HG03342 (cell line): Measurements from ENCODE around the gene ULK3.

Experiments
- ATAC-seq: cut with Tn5 transposase; IDR thresholded peaks from one replicate; pipeline ENCODE4 v1.9.1; 2021; ENCODE audit warnings: mild to moderate bottlenecking, moderate library complexity; ENCODE audit not compliant: unreplicated experiment

The ULK3 gene

GRCh38 chr15:74800559-74801094 is 42.3 kb downstream of the ULK3 start:
- ATAC-seq, result no peak

DNA sequence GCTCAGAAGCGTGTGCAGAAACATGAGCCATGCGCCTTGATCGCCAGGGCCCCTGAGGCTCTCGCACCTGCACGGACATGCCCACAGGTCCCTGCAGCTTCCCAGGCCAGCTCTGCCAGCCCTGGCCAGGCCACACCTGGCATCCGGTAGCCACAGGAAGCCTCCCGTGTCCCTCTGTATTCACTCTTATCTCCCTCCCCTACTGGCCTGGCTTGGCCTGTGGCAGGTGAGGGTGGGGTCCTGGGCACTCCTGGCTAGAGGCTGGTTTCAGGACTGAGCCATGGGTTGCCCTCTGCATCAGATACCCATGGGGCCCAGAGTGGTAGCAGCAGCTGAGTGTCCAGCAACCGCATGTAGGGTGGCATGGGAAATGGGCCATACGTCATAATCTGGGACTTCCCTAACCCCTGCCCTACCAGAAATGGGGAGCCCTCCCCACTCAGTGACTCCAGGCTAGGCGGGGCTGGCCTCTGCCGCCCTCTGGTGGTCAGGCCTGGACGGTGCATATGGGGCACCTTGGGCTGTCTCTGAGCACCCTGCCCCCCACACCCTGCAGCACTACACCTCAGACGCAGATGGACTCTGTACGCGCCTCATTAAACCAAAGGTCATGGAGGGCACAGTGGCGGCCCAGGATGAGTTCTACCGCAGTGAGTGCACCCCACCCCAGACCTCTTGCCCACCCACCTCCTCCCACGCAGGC is 42.9 kb downstream of the ULK3 start:
- ATAC-seq, result peak; percentile 57

GRCh38 chr15:74799255-74799855 is 43.6 kb downstream of the ULK3 start:
- no peak for ATAC-seq

- no peak for ATAC-seq
These were observed 44.3 kb downstream of the ULK3 start for GRCh38 chr15:74798388-74799254.

- ATAC-seq, result no peak
These were observed 46.9 kb downstream of the ULK3 start for GRCh38 chr15:74795966-74796625.

DNA sequence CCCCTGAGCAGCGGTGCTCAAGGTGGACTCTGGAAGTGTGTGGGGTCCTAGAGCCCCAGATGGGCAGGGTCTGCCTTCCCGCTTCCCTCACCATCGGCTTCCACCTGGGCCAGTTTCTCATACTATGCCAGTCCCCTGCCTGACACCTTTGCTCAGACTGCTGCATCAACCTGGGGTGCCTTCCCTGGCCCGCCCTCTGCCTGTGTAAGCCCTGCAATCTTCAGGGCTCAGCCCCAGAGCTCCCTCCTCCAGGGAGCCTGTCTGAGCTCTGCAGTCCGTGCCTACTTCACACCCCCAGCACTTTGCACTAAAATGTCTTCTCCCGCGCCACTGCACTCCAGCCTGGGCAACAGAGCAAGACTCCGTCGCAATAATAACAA is 48.0 kb downstream of the ULK3 start:
- no peak for ATAC-seq

GRCh38 chr15:74794248-74794969 is 48.5 kb downstream of the ULK3 start:
- ATAC-seq, result no peak

DNA sequence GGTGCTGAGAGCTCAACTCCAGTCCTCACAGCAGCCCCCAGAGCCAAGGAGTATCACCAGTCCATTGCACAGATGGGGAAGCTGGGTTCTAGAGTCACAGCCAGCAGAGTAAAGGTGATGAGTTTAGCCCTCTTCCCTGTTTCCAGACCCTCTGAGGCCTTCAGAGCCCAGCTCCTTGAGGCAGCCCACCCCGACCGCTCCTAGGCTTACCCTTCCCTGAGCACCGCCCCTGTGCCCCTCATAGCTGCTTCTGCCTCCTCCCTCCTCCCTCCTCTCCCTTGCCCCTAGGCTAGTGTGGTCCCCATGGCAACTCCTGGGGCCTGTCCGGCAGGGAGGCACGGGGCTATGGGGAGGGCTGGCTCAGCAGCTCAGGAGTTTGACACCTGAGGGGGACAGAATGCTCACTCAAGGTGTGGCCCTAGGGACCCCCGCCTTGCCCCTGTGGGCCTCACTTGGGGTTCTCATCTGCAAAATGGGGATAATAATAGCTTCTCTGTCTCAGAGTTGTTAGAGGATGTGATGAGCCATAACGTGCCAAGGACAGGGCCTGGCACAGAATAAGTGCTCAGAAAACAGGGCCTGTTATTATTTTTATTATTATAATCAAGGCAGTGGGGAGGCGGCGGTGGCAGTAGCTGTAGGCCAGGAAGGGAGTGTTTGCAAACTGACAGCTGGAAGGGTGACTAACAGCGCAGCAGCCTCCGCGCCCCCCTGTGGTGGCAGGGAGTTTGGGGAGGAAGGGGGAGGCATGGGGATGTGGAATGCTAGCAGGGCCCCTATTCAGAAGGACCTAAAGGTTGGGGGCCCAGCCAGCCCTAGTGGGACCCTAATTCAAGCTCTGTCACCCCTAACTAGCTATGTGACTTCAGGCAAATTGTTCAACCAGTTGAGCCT is 49.6 kb downstream of the ULK3 start:
- ATAC-seq, result no peak

- no peak for ATAC-seq
These were observed 50.5 kb downstream of the ULK3 start for GRCh38 chr15:74792227-74793016.

DNA sequence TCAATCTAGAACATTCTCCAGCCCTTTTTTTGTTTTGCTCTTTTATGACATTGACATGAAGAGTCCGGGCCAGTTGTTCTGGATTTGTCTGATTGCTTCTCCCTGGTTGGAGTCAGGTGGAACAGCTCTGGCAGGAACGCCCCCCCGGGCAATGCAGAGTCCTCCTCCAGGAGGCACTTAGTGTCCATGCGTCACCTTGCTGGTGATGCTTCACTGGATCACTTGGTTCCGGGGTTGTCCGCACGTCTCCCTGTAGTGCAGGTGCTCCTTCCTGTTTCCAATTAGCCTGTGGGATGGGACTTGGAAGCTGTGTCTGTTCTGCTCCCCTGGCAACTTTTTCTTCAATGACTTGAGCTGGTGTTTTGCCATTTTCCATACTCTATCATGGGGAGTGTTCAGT is 51.3 kb downstream of the ULK3 start:
- no peak for ATAC-seq

DNA sequence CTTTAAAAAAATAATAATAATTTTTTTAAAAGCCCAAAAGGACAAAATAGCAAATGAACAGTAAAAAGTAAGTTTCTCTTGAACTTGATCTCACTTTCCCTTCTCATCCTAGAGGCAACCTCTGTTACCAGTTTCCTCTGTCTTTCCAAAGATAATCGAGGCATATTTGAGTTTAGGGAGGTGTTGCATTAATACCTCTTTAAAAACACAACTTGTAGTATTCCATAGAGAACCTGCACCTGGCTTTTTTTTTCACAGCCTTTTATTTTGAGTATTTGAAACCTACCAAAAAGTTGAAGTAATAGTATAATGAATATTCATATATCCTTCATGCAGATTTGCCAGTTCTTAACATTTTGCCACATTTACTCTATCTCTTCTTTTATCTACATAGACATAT is 51.9 kb downstream of the ULK3 start:
- ATAC-seq, result no peak

DNA sequence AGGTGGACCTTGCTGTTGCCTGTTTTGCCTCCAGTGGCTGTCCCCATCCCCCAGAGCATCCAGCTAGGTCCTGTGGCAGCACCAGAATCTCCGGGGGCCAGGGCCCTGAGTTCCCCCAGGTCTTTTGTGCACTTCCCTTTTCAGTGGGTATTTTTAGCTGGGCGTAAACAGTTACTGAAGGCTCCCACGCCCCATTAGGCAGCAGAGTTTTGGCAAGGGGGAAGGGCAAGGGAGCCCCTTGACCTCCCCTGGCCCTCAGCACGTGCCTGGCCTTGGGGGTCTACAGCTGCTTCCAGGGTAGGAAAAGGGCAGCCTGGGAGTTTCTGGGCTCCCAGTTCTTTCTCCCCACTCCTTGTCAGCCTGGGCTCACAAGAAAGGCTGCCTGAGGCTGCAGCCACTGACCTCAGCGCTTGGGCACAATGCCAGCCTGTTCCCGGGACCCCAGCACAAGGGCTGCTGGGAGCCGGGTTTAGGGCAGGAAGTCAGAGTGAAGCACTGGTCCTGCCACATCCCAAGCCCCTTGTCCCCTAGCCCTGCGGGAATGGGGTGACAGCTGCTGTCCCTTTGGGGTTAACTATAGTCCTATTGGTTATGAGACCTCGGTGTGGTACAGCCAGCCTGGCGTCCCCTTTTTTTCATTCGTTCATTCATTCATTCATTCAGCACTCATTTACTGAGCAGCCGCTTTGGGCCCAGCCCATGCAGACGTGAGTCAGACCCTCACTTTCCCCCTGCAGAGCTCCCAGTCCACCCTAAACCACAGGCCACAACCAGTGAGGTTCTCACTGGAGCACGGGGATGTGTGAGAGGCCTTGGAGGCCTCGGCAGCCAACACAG is 52.7 kb downstream of the ULK3 start:
- ATAC-seq, result no peak

- no peak for ATAC-seq
These were observed 53.2 kb downstream of the ULK3 start for GRCh38 chr15:74789741-74790079.

DNA sequence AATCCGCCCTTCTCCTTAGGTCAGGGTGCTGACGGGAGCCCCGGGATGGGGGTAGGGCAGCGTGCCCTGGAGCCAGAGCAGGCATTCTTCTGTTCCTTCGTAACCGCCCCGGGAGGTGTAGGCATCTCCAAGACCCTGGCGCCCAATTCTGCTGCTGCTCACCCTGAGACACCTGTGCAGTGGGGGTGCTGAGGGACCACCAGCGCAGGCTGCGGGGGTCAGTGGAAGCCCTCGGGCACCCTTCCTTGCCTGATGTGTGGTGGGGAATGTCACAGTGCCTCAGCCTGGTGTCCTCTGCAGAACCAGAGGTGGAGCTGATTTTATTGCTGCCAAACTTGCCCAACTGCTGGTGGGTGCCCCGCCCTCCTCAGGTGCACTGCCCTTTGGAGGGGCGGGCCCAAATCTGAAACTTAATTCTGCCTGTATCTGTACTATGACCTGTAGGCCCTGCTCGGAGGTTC is 53.8 kb downstream of the ULK3 start:
- ATAC-seq, result no peak

DNA sequence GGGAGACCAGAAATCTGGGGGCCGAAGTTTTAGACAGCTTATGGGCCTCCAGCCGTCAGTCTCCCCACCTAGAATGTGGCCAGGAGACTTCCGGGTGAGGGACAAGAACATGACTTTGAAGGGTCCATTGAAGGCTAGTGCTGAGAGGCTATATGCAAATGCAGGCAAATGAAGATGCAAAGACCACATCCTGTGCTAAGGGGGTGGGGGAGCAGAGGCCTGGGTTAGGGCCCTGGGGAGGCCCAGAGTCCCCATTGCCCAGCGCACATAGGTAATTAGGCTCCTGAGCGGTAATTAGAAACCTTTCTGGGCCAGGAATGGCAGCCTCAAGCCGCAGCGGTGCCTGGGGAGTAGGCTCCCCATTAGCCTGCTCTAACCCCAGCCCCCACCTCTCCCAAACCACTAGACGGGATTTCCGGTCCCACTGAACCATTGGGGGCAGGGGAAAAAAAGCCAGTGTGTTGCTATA is 54.2 kb downstream of the ULK3 start:
- ATAC-seq, result peak; percentile 22

DNA sequence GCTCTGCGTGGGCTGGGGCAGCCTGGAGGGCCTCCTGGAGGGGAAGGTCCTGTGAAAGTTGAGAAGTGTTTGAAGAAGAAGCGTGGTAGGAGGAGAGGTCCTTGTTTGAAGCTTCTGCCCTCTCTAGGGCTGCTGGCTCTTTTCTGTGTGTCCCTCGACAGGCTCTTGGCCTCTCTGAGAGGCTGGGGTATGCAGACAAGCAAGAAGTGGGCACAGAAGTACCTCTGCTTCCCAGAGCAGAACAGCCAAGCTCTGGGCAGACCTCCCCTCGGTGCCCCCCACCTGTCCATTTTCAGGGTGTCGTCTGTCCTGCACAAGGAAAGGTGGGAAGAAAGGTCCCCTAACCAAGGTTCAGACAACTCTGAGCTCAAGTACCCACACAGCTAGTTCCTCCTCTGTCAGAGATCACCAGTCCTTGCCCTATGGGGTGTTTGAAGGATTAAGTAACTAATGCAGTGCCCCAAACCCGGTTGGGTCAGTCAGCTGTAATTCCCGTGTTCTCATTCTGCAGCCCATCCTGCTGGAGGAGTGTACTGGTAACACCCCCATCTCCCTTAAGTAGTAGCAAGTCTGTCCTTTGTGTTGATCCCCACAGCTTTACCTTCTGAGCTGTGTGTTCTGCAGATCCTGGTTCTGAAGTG is 54.8 kb downstream of the ULK3 start:
- no peak for ATAC-seq
